Ureter (tissue), 1 donor: ENCODE measurements around the gene RTP4. TPM values are rescaled to one million over a fixed set of nuclear protein-coding genes. Genes with fewer than 3 reads are reported as not detected.
A peak's percentile ranks its signal among the peaks of the same experiment; 100 is the strongest.

Experiments used
- DNase-seq: peaks from one replicate; pipeline ENCODE4 v3.0.0-alpha.2; 2020; ENCODE audit warnings: low spot score
- total RNA-seq: library from RNA; stranded (reverse); gene quantifications from one replicate; pipeline ENCODE4 v1.2.4, GENCODE V29; 2023
- donor health status: DM: yes; HTN: yes; CAD: no.

RTP4 gene
- total RNA-seq, result 10.6 TPM

GRCh38 chr3:187368251-187369088 is at the start of gene RTP4:
RTP4 (plus strand) TSS chr3:187368385; CDS start chr3:187368442, 57 bp downstream.
- DNase-seq, result no peak

GRCh38 chr3:187318819-187319616 is 49.2 kb upstream of the RTP4 start:
- DNase-seq, result peak; percentile 53

GRCh38 chr3:187319699-187320302 is 48.4 kb upstream of the RTP4 start:
- DNase-seq, result peak; percentile 83

- DNase-seq, result no peak
Measured at GRCh38 chr3:187321766-187322165, 46.4 kb upstream of the RTP4 start.

- no peak for DNase-seq
Measured at GRCh38 chr3:187322291-187322690, 45.9 kb upstream of the RTP4 start.

- DNase-seq, result no peak
Measured at GRCh38 chr3:187323091-187323490, 45.1 kb upstream of the RTP4 start.

GRCh38 chr3:187325632-187326031 is 42.6 kb upstream of the RTP4 start:
- DNase-seq, result no peak

- DNase-seq, result no peak
Measured at GRCh38 chr3:187327845-187328244, 40.3 kb upstream of the RTP4 start.

GRCh38 chr3:187328691-187329090 is 39.5 kb upstream of the RTP4 start:
- DNase-seq, result no peak

- no peak for DNase-seq
Measured at GRCh38 chr3:187334904-187335303, 33.3 kb upstream of the RTP4 start.

- DNase-seq, result no peak
Measured at GRCh38 chr3:187336322-187336721, 31.9 kb upstream of the RTP4 start.

- DNase-seq, result no peak
Measured at GRCh38 chr3:187340578-187340977, 27.6 kb upstream of the RTP4 start.

- DNase-seq, result no peak
Measured at GRCh38 chr3:187342255-187342654, 25.9 kb upstream of the RTP4 start.

- no peak for DNase-seq
Measured at GRCh38 chr3:187343670-187344069, 24.5 kb upstream of the RTP4 start.

- no peak for DNase-seq
Measured at GRCh38 chr3:187352581-187353575, 15.3 kb upstream of the RTP4 start.

- no peak for DNase-seq
Measured at GRCh38 chr3:187358068-187358467, 10.1 kb upstream of the RTP4 start.

- no peak for DNase-seq
Measured at GRCh38 chr3:187359798-187360486, 8.2 kb upstream of the RTP4 start.

GRCh38 chr3:187360596-187360995 is 7.6 kb upstream of the RTP4 start:
- DNase-seq, result no peak

GRCh38 chr3:187361835-187362234 is 6.3 kb upstream of the RTP4 start:
- no peak for DNase-seq

GRCh38 chr3:187367561-187368103 is 553 bp upstream of the RTP4 start:
- DNase-seq, result no peak
